Raji (cell line): Measurements from ENCODE around the gene PPP2R2B.

ENCODE experiments used
- POLR2A ChIP-seq: IDR thresholded peaks from 2 replicates; pipeline ENCODE4 v1.6.1; 2011; ENCODE audit warnings: low read depth, low read length, control low read depth; ENCODE audit not compliant: insufficient read depth

Gene PPP2R2B

DNA sequence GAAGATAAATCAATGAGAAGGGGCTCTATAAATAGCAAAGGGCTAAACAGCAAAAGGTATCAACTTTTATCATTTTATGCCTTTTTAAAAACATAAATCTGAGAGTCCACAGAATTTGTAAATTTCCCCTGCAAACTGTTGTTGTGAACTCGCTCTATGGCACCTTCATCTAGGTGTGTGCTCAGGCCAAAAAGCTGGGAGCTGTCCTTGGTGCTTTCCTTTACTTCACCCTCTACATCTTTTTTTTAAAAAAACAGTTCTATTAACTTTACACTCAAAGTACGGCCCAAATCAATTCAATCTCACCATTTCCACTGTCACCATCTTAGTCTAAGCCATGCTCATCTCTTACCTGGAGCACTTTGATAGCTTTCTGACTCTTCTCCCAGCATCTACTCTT lies 254.4 kb downstream of the PPP2R2B start:
- no peak for TF ChIP-seq POLR2A

DNA sequence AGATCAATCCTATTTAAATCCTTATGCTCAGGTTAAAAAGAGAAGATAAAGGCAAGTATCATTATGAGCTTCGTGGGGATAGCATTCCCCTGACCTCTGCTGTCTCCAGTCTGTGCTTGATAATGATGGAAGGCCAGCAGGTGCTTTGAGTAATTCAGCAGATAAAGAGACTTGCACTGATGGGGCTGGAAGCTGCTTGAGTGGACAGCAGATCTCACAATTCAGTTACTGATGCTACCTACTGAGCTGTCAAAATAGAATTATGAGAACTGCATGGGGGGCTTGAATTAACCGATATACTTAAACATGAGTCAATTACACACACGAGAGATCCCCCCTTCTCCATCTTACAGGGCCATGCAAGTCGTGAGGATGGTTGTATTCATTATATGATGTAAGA lies 254.9 kb downstream of the PPP2R2B start:
- no peak for TF ChIP-seq POLR2A

DNA sequence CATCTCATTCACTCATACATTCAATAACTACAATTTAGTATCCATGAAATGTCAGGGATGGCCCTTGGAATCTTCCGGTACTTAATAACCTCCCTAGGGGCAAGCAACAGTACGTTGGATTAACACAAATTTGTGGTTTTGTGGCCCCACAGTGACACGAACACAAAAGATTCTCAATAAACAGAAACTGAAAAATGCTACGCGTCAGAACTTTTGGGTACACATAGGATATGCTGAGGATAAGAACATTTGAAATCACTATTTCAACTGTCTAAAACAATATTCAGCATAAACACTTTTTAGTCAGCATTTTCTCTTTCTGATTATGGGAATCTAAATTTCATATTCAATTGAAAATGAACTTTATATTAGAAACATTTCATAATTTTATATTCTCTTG lies 255.5 kb downstream of the PPP2R2B start:
- TF ChIP-seq POLR2A: no peak

DNA sequence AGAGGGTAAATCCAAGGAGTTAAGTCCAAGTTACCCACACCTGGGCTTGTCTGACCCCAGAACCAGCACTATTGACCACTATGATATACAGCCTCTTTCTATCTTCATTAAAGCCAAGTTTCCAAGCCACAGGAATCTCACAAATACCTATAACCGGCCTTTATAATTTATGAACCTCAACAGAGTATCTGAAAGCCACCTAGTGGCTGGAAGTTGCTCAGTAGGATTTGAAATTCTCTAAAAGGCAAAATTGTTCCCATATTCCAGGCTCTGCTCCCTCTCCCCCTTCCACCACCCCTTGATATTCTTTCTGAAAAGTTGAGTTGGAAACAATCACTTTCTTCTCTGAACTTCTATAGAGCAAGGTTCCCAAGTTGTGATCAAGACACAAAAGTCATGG lies 256.2 kb downstream of the PPP2R2B start:
- TF ChIP-seq POLR2A: no peak

DNA sequence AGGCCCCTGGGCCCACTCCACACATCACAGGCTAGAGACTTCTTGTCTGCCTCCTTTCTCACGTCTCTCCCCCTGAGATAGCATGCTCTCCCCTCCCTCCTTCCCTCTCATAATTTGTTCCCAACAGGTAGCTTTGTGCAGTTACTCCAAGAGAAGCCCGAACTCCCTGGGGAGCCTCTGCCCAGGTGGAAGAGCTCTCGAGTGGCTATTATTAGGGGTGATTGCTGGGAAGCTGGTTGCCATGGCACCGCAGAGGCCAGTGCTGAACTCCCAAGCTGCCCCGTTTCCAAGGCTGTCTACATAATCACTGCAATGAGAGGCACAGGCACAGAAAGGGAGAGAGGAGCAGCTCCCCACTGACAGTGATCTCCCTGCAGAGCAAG lies 257.9 kb downstream of the PPP2R2B start:
- no peak for TF ChIP-seq POLR2A

DNA sequence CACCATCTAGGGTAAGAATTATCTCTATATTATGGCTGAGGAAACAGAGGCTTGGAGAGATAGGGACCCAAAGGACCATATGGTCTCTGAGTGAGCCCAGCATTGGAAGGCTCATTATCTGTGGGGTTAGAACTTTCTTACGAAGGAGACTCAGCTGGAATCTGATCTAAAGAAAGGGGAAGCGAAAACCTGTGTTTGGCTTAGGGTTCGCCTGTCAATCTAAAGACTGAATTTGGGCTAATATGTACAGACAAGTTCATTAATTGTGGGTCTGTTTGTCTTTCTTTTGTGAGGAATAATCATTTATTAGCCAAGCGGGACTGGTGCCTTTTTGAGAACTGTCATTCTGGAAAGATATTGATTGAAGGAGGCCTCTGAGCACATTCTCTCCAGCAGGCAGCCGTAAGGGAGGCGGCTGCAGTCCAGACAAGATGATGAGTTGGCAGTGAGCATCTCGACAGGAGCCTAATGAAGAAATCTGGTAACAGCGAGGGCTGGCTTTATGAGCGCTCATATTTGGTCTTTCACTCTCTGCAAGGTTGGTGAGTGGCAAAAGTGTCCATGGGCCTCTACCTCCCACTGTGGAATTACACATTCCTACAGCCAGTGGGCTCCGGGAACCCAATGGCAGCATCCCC lies 258.4 kb downstream of the PPP2R2B start:
- no peak for TF ChIP-seq POLR2A

DNA sequence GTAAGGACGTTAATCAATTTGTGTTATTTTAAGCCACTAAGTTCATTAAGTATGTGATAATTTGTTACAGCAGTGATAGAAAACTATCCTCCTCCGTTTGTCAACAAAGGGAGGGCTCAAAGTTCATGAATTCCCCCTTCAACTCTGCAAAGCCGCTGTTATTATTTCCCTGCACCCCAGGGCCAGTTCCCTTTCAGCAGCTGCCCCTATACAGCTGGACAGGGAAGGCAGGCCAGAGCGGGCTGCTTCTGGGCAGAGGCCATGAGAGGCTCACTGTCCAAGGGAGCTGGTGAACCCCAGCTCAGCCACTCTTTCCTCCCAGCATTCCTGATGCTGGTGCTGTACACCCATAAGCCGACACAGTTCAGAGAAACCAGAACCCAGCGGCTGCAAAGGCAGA lies 260.1 kb downstream of the PPP2R2B start:
- no peak for TF ChIP-seq POLR2A

DNA sequence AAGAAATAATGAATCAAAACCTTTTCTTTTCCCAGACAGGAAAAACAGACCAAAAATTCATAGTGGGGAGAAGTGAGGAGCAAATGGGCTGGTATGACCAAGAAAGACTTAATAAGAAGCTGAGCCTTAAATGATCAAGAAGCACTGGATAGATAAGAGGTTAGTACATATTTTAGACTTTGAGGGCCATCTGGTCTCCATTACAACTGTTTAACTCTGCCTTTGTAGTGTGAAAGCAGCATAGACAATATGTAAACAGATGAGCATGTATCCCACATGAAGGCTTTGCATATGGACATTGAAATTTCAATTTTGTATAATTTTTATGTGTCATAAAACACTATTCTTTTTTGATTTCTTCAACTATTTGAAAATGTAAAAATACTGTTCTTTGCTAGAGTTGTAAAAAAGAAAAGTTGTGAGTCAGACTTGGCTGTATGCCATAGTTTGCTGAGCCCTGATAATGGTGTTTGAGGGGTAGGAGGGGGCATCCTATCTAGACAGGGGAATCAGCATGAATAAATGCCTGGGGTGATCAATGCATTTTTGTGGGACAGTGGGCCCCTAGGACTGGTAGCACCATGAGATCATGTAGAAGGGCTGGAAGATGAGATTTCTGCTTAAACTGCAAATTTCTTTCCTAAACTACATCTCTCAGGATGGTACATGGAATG lies 270.8 kb downstream of the PPP2R2B start:
- no peak for TF ChIP-seq POLR2A

DNA sequence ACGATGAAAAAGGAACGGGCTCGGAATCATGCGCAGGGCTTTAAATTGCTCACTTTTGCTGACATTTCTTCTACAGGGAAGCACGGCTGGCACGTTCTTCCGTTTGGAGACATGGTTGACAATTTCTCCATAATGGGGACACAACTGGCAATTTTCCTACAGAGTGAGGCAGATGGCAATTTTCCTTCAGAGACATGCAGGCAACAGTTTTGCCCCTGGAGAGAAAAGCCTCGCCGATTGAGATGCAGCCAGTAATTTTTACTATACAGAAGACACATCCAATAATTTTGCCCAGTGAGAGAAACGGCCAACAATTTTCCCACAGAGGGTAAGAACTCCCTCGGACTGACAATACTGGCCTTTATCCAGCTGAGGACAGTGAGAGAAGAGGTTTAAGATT lies 271.7 kb downstream of the PPP2R2B start:
- TF ChIP-seq POLR2A: no peak

DNA sequence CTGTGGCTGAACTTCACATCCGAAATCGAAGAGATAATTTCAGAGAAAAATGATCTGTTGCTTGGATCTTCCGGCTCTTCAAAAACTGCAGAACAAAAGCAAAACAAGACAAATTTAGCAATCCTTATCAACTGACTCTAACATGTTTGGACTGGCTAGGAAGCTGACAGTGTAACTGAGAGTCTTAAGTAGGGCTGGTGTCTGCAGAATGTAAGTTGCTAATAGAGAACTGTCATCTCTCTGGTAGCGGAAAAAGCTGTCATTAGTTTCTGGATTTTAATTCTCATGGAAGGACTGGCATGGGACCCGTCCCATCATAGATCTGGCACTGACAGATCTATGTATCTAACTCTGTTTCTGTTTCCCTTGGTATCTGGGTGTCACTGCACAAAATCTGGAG lies 278.2 kb downstream of the PPP2R2B start:
- no peak for TF ChIP-seq POLR2A

DNA sequence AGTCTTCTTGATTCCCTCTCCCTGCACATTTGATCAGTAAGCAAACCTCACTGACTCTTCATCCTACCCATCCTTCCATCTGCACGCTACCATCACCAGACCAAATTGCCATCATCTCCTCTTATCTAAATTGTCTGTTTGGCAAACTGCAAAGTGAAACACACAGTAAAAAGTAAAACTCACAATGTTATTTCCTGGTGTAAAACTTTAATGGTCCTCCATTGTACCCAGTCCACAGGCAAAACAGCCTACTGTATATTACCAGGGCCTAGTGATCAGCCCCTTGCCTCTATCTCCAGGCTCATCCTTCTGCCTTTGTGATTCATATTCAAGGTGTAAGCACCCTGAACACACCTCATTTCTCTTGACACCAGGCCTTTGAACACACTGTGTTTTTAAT lies 279.3 kb downstream of the PPP2R2B start:
- no peak for TF ChIP-seq POLR2A

DNA sequence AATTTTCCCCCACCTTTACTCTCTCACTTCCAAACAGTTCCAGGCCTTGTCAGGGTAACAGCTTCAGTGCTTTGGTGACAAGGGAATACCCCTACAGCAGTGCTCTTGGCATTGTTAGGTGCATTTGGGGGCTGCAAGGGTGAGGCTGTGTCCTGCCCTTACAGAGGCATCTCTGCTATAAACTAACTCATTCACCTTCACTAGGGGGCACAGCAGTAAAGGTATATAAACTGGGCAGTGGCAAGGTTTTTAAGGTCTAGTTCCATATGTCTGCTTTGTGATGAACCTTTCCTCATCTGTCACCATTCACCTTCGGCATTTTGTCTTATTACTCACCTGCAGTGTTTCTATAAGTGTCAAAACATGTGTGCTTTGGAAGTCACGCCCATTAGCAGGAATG lies 283.5 kb downstream of the PPP2R2B start:
- TF ChIP-seq POLR2A: no peak

DNA sequence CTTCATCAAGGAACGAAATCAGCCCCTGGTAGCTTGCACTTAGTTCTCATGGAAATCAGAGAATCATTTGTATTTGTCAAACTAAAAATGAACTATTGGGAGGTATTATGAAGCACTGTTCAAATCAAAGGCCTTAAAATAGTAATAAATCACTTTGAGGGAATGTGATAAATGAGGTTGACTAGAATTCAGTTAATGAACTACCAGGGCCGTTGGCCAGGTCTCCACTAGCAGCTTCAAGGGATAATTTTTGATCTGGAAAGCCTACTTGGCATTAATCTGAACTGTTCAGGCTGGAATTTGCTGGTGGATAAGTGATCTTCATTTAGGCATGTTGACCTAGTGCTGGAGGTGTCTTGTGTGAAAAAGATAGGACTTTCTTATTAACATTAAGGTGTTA lies 286.2 kb downstream of the PPP2R2B start:
- no peak for TF ChIP-seq POLR2A

DNA sequence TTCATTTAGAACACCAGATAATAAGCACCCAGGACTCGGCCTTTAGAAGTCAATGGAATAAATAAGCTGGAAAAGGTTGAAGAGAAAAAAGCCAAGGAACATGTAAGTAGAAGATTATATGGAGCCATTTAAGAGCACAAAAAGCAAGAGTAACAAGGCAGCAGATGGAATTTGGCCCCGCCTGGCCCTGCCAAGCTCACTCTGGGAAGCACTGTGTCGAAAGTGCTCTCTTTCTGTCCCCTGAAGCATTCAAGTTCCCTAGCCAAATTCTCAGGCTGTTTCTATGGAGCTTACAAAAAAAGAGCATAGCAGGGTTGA lies 289.6 kb downstream of the PPP2R2B start:
- no peak for TF ChIP-seq POLR2A

DNA sequence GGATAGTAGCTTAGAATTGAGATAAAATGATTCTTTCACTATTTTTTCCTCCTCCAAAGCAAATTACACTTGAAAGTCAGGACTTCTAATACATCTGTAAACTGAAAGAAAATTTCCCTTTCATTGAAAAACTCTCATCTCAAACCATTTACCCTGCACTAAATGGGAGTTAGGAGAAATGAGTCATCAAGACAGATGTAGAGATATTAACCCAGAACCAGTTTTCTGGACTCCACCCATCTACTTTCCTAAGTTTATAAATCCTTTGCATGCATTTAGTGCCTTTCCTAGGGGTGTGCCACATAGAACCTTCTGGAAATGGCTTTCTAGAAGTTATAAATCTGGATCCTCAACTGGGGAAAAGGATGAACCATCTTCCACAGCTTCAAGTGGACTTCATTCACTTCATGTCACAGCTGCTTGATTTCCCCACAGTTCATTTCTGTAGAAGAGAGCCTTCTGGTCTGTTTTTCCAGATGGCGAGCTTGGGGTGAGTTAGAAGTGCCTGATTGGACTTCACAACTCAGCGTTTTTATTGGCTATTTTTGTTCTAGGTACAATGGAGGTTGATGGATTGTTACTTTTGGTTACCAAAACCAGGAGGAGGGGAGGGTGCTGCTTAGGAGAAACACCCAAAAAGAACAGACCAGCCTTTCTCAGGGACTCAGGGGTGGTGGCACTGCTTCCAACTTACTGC lies 290.1 kb downstream of the PPP2R2B start:
- no peak for TF ChIP-seq POLR2A

DNA sequence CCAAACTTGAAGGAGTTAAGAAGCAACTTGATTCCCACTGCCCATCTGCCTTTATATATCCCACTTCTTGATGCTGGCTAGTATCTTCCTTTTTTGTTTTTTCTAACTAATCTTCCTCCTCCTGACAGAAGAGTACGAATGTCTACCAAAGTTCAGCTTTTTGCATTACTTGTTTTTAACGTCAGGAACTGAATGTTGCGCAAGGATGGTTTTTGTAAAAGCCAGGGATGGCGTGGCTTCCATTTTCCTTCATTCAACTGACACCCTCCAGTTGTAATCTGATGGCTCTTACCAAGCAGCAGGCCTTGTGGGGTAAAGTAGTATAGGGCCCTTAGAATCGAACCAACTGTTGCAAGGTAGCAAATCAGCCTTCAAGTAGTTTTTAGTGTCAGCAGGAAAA lies 291.8 kb downstream of the PPP2R2B start:
- no peak for TF ChIP-seq POLR2A

DNA sequence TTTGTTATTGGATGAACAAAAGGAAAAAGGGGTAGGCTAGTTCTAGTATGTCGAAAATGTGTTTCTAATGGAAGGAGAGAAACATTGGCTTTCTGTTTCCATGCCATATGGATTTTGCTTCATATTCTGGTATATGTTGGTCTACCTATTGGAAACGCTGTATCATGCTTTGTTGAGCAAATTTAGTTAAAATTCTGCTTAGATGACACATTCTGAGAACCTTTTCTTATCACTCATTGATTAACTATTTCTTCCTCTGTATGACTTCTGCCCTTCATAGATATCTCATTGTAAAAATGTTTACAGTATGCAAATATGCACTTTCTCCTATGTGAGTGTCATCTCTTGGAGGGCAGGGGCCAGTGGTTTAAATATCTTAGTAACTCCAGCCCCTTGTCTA lies 293.8 kb downstream of the PPP2R2B start:
- no peak for TF ChIP-seq POLR2A

DNA sequence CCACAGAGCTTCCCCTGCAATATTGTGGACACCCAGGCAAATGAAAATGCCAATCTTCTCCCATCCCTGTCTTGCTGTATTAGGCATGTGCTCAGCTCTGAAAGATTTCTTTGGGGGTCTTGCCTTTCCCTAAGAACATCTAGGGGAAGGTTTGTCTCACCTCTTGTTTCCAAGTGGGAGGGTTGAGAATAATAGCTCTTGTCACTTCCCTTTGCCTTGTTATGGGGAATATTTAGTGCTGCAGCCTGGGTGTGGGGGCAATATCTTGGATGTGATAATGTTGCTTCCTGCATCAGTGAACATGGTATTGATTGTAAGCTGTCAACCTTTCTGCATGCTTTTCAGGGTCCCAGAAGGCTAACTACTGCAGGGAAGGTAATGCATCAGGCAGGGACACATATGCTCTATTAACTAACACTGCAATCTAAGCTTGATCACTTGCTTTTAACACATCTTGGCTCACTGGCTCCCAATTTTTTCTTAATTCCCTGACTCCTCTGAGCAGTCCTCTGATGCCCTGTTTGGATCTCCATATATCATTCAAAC lies 296.4 kb downstream of the PPP2R2B start:
- no peak for TF ChIP-seq POLR2A
